HepG2 (cell line): ENCODE results near the gene DNAJC28. TPM values are rescaled to one million over a fixed set of nuclear protein-coding genes. Genes with fewer than 3 reads are reported as not detected.

Source experiments
- CBX5 ChIP-seq: sonication (generic); formaldehyde crosslinking; IDR thresholded peaks from 2 replicates; pipeline ENCODE4 v1.4.0; 2020; ENCODE audit warnings: missing genetic modification reagents, borderline replicate concordance
- FOXC1 ChIP-seq: sonication (generic); formaldehyde crosslinking; IDR thresholded peaks from 2 replicates; pipeline ENCODE4 v1.8.0; 2022; ENCODE audit warnings: mild to moderate bottlenecking, missing genetic modification reagents, borderline replicate concordance
- FOXM1 ChIP-seq: sonication (generic); formaldehyde crosslinking; IDR thresholded peaks from 2 replicates; pipeline ENCODE4 v1.5.0; 2020; ENCODE audit warnings: missing genetic modification reagents
- NR2F1 ChIP-seq, 2 experiments: fragments of 450-650 bp in 1 of 2; formaldehyde crosslinking in 1 of 2; IDR thresholded peaks; 2 replicates each; pipeline versions ENCODE4 v1.5.0 to v1.6.1; 2016 to 2020; ENCODE audit warnings: mild to moderate bottlenecking in 1 of 2, missing compliant biosample characterization in 1 of 2, missing genetic modification reagents in 1 of 2, moderate library complexity in 1 of 2
- RFX5 ChIP-seq: IDR thresholded peaks from 2 replicates; pipeline ENCODE4 v1.6.1; 2011; ENCODE audit warnings: low read depth, low read length, improper control_type of control experiment
- SIN3B ChIP-seq: fragments of 150-350 bp; IDR thresholded peaks from 2 replicates; pipeline ENCODE4 v1.6.1; 2014; ENCODE audit warnings: low read length
- XBP1 ChIP-seq: sonication (generic); formaldehyde crosslinking; IDR thresholded peaks from 2 replicates; pipeline ENCODE4 v1.5.0; 2020; ENCODE audit warnings: missing genetic modification reagents
- ZFP1 ChIP-seq: IDR thresholded peaks from 2 replicates; pipeline ENCODE4 v1.6.1; 2016
- ZFP36 ChIP-seq: fragments of 150-350 bp; IDR thresholded peaks from 2 replicates; pipeline ENCODE4 v1.6.1; 2018; ENCODE audit warnings: borderline replicate concordance, low read length, low read depth; ENCODE audit not compliant: partially characterized antibody
- ZNF10 ChIP-seq: sonication (generic); formaldehyde crosslinking; IDR thresholded peaks from 2 replicates; pipeline ENCODE4 v1.4.0; 2020; ENCODE audit warnings: mild to moderate bottlenecking, low read depth, missing genetic modification reagents, borderline replicate concordance
- ZNF138 ChIP-seq: sonication (generic); formaldehyde crosslinking; IDR thresholded peaks from 2 replicates; pipeline ENCODE4 v1.5.0; 2020; ENCODE audit warnings: mild to moderate bottlenecking, low read depth, missing genetic modification reagents
- ZNF333 ChIP-seq: sonication (generic); formaldehyde crosslinking; IDR thresholded peaks from 2 replicates; pipeline ENCODE4 v1.4.0; 2020; ENCODE audit warnings: mild to moderate bottlenecking, missing genetic modification reagents, borderline replicate concordance
- ZNF75D ChIP-seq: sonication (generic); formaldehyde crosslinking; IDR thresholded peaks from 2 replicates; pipeline ENCODE4 v1.8.1; 2023; ENCODE audit warnings: missing genetic modification reagents, mild to moderate bottlenecking, borderline replicate concordance
- ZNF777 ChIP-seq: sonication (generic); formaldehyde crosslinking; IDR thresholded peaks from 2 replicates; pipeline ENCODE4 v1.4.0; 2020; ENCODE audit warnings: missing genetic modification reagents
- polyA plus RNA-seq, 8 experiments: library from polyadenylated mRNA; depleted of rRNA in 3 of 8; stranded (reverse) in 7 of 8; unstranded in 1 of 8; fragments of >200 nt; fragmentation: Illumina TruSeq in 4 of 8; extraction: Trizol in 4 of 8; gene quantifications; 2 replicates each; pipeline versions ENCODE4 v1.2.1 to v1.2.3, GENCODE V29; 2011 to 2016; ENCODE audit warnings: low read depth in 4 of 8, missing spikeins in 1 of 8, mixed read lengths in 1 of 8; ENCODE audit not compliant: insufficient read depth in 1 of 8
- total RNA-seq, 5 experiments: library from RNA; depleted of rRNA; stranded (reverse); fragments of >200 nt; fragmentation: Illumina TruSeq; extraction: Trizol; gene quantifications; 2 replicates each; pipeline ENCODE4 v1.2.3, GENCODE V29; 2016; ENCODE audit warnings: low read depth in 1 of 5
- TF ChIP-seq, protein P1 (sequence below): sonication (generic); formaldehyde crosslinking; IDR thresholded peaks from 2 replicates; pipeline ENCODE4 v1.9.0; 2021; ENCODE audit warnings: mild to moderate bottlenecking, missing genetic modification reagents
- TF ChIP-seq, protein P2 (sequence below): sonication (generic); formaldehyde crosslinking; IDR thresholded peaks from 2 replicates; pipeline ENCODE4 v1.4.0; 2020; ENCODE audit warnings: mild to moderate bottlenecking, missing genetic modification reagents
- TF ChIP-seq, protein P3 (sequence below): sonication (generic); formaldehyde crosslinking; IDR thresholded peaks from 2 replicates; pipeline ENCODE4 v1.4.0; 2020; ENCODE audit warnings: mild to moderate bottlenecking, missing genetic modification reagents

The DNAJC28 gene
- total and polyA plus RNA-seq, 2 of the 13 experiments (the other 11 are each of a cell fraction or from before 2014, with no cell fraction given), result 1.5 to 3.3 TPM

DNA sequence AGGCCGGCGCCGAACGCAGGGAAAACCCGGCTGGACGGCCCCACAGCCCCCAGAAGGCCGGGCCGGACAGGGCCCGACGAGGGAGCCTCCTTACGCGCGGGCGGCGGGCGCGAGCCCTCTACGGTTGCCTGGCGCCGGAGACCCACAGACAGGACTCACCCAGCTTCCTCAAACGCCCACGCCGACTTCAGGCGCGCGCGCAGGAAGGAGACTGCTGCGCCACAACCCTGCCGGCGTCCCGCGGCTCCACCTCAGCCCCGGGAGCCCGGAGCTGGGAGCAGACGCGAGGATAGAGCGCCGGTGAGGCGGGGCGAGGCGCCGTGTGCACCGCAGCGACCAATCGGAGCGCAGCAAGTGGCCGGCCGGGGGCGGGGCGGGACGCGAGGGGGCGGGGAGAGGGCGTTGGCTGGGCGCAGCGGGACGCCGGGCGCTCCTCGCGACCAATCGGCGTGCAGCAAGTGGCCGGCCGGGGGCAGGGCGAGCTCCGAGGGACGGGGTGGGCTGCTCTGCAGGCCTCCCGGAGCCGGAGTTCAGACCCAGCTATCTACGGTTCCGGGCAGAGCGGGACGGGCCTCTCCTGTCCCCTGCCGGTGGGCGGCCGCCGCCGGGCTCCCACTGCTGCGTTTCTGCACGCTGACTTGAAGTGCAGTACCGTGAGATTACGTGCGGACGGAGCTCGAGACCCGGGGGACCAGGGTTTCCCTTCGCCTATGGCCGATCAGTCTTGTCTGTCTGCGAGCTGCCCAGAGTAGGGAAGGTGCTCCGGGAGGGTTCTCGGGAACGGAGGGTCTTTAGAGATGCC, 11.6 kb downstream of the DNAJC28 start, which contains the start of gene TMEM50B (continued):
- TF ChIP-seq, protein P1, sequence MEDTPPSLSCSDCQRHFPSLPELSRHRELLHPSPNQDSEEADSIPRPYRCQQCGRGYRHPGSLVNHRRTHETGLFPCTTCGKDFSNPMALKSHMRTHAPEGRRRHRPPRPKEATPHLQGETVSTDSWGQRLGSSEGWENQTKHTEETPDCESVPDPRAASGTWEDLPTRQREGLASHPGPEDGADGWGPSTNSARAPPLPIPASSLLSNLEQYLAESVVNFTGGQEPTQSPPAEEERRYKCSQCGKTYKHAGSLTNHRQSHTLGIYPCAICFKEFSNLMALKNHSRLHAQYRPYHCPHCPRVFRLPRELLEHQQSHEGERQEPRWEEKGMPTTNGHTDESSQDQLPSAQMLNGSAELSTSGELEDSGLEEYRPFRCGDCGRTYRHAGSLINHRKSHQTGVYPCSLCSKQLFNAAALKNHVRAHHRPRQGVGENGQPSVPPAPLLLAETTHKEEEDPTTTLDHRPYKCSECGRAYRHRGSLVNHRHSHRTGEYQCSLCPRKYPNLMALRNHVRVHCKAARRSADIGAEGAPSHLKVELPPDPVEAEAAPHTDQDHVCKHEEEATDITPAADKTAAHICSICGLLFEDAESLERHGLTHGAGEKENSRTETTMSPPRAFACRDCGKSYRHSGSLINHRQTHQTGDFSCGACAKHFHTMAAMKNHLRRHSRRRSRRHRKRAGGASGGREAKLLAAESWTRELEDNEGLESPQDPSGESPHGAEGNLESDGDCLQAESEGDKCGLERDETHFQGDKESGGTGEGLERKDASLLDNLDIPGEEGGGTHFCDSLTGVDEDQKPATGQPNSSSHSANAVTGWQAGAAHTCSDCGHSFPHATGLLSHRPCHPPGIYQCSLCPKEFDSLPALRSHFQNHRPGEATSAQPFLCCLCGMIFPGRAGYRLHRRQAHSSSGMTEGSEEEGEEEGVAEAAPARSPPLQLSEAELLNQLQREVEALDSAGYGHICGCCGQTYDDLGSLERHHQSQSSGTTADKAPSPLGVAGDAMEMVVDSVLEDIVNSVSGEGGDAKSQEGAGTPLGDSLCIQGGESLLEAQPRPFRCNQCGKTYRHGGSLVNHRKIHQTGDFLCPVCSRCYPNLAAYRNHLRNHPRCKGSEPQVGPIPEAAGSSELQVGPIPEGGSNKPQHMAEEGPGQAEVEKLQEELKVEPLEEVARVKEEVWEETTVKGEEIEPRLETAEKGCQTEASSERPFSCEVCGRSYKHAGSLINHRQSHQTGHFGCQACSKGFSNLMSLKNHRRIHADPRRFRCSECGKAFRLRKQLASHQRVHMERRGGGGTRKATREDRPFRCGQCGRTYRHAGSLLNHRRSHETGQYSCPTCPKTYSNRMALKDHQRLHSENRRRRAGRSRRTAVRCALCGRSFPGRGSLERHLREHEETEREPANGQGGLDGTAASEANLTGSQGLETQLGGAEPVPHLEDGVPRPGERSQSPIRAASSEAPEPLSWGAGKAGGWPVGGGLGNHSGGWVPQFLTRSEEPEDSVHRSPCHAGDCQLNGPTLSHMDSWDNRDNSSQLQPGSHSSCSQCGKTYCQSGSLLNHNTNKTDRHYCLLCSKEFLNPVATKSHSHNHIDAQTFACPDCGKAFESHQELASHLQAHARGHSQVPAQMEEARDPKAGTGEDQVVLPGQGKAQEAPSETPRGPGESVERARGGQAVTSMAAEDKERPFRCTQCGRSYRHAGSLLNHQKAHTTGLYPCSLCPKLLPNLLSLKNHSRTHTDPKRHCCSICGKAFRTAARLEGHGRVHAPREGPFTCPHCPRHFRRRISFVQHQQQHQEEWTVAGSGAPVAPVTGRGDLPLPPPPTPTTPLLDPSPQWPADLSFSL (CRISPR knock-in tag), result no peak
- TF ChIP-seq FOXM1, result no peak
- peak; percentile 80 for TF ChIP-seq ZNF777 (CRISPR knock-in tag)
- no peak for TF ChIP-seq ZFP1 (CRISPR knock-in tag)
- TF ChIP-seq ZNF75D, result no peak
- TF ChIP-seq ZNF10 (CRISPR knock-in tag), result no peak
- no peak for TF ChIP-seq NR2F1 (CRISPR knock-in tag; IDR thresholded peaks at IDR 0.05)
- no peak for TF ChIP-seq SIN3B
- no peak for TF ChIP-seq XBP1
- TF ChIP-seq, protein P2, sequence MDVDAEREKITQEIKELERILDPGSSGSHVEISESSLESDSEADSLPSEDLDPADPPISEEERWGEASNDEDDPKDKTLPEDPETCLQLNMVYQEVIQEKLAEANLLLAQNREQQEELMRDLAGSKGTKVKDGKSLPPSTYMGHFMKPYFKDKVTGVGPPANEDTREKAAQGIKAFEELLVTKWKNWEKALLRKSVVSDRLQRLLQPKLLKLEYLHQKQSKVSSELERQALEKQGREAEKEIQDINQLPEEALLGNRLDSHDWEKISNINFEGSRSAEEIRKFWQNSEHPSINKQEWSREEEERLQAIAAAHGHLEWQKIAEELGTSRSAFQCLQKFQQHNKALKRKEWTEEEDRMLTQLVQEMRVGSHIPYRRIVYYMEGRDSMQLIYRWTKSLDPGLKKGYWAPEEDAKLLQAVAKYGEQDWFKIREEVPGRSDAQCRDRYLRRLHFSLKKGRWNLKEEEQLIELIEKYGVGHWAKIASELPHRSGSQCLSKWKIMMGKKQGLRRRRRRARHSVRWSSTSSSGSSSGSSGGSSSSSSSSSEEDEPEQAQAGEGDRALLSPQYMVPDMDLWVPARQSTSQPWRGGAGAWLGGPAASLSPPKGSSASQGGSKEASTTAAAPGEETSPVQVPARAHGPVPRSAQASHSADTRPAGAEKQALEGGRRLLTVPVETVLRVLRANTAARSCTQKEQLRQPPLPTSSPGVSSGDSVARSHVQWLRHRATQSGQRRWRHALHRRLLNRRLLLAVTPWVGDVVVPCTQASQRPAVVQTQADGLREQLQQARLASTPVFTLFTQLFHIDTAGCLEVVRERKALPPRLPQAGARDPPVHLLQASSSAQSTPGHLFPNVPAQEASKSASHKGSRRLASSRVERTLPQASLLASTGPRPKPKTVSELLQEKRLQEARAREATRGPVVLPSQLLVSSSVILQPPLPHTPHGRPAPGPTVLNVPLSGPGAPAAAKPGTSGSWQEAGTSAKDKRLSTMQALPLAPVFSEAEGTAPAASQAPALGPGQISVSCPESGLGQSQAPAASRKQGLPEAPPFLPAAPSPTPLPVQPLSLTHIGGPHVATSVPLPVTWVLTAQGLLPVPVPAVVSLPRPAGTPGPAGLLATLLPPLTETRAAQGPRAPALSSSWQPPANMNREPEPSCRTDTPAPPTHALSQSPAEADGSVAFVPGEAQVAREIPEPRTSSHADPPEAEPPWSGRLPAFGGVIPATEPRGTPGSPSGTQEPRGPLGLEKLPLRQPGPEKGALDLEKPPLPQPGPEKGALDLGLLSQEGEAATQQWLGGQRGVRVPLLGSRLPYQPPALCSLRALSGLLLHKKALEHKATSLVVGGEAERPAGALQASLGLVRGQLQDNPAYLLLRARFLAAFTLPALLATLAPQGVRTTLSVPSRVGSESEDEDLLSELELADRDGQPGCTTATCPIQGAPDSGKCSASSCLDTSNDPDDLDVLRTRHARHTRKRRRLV (CRISPR knock-in tag), result no peak; the same call in 1 of the 2 replicates
- no peak for TF ChIP-seq ZNF138 (CRISPR knock-in tag)
- TF ChIP-seq ZNF333, result no peak
- TF ChIP-seq, protein P3, sequence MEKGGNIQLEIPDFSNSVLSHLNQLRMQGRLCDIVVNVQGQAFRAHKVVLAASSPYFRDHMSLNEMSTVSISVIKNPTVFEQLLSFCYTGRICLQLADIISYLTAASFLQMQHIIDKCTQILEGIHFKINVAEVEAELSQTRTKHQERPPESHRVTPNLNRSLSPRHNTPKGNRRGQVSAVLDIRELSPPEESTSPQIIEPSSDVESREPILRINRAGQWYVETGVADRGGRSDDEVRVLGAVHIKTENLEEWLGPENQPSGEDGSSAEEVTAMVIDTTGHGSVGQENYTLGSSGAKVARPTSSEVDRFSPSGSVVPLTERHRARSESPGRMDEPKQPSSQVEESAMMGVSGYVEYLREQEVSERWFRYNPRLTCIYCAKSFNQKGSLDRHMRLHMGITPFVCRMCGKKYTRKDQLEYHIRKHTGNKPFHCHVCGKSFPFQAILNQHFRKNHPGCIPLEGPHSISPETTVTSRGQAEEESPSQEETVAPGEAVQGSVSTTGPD (CRISPR knock-in tag), result no peak
- TF ChIP-seq FOXC1, result no peak
- TF ChIP-seq ZFP36, result no peak
- TF ChIP-seq RFX5, result no peak
- TF ChIP-seq CBX5 (CRISPR knock-in tag), result no peak
